Fibroblast of pulmonary artery (primary cell): Measurements from ENCODE around the gene SUSD5.

ENCODE experiments used
- DNase-seq: peaks from one replicate; pipeline ENCODE4 v3.0.0-alpha.2; 2010; ENCODE audit warnings: low read depth
- H3K4me3 ChIP-seq: replicated peaks from 2 replicates; pipeline ENCODE4 v1.5.1; 2011; ENCODE audit warnings: low read depth, mild to moderate bottlenecking, control low read depth, low read length, moderate library complexity
- CTCF ChIP-seq: IDR thresholded peaks from 2 replicates; pipeline ENCODE4 v1.5.1; 2011; ENCODE audit warnings: mild to moderate bottlenecking, control low read depth, low read length, inconsistent platforms; ENCODE audit errors: missing control alignments

Gene SUSD5

GRCh38 chr3:33134026-33134625 is 84.5 kb downstream of the SUSD5 start:
- no peak for TF ChIP-seq CTCF
- no peak for DNase-seq
- no peak overlapping the region for H3K4me3 ChIP-seq

GRCh38 chr3:33132019-33132360 is 86.6 kb downstream of the SUSD5 start:
- DNase-seq = no peak
- H3K4me3 ChIP-seq = no peak overlapping the region
- TF ChIP-seq CTCF = no peak

DNA sequence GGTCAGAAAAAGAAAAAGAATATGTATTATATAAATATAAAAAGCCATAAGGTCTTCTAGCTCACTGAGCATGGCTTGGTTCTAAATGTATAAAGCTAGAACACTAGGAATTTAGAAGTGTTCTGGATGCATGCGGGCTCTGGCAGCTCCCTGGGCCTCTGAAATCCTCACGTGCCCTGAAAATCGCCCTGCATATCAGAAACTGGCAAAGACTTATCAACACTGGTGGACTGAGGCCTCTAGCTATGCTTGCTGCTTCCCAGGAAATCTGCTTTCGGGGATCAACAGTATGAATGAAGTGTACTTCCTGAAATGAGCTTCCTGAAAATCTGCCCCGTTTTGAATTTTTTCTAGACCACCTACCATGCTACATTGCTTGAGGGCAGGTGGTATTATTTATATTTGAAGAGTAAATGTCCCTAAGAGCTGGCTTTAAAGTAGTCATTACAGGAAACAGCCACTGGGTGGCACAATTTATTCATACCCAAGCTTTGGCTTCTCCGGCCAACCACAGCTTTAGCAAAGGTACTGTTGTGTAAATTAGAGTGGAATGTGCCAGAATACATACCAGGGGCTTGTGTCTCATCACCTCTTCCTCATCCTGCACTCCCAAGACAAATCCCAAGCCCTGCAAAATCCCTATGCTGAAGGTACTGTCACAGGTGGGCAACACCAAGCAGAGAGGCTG is 87.1 kb downstream of the SUSD5 start:
- peak; percentile 71 for TF ChIP-seq CTCF
- peak; percentile 84 for DNase-seq
- no peak overlapping the region for H3K4me3 ChIP-seq

DNA sequence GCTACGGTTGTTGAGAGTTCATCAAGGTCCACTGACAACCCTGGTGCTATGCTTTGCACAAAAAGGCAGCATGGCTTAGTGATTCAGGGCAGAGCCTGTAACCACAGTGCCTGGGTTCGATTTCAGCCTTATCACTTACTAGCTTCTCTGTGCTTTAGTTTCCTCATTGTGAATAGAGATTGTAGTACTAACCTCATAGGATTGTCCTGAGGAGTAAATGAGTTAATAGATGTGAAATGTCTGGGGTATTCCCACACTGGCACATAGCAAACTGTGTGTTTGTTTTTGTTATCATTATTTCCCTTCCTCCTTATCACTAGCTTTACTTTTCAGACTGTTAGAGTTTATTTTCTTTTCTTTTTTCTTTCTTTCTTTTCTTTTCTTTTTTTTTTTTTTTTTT is 88.5 kb downstream of the SUSD5 start:
- DNase-seq = no peak
- no peak overlapping the region for H3K4me3 ChIP-seq
- TF ChIP-seq CTCF = no peak

DNA sequence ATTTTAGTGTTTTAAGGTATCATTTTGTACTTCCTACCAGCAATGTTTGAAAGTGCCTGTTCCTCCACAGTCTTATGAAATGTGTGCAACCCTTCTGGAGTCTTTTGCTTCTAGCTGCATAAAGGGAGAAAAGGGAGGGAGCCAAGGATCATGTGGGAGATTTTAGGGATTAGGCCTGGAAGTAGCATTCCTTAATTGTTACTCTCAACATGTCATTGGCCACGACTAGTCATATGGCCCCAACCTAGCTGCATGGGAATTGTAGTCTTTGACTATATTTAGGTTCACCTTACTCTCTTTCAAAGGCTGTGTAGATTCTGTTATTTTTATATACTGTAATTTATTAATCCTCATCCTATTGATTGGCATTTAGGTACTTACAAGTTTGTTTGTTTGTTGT is 89.9 kb downstream of the SUSD5 start:
- no peak for TF ChIP-seq CTCF
- H3K4me3 ChIP-seq = no peak overlapping the region
- DNase-seq = no peak

- TF ChIP-seq CTCF = no peak
- DNase-seq = no peak
- H3K4me3 ChIP-seq = no peak overlapping the region
Measured at GRCh38 chr3:33125840-33126239, 92.8 kb downstream of the SUSD5 start.

- no peak for TF ChIP-seq CTCF
- DNase-seq = no peak
- no peak overlapping the region for H3K4me3 ChIP-seq
Measured at GRCh38 chr3:33124638-33125037, 94.0 kb downstream of the SUSD5 start.
